ENCODE data around the gene LRRC56. TPM values are rescaled to one million over a fixed set of nuclear protein-coding genes. Genes with fewer than 3 reads are reported as not detected.
A peak's percentile ranks its signal among the peaks of the same experiment; 100 is the strongest.

LRRC56 gene
- total and polyA plus RNA-seq, 9 of the 15 experiments (the other 6 are each of a cell fraction or from before 2014, with no cell fraction given) = 0.03 to 4.5 (median 1.0) TPM; not detected in 1

DNA sequence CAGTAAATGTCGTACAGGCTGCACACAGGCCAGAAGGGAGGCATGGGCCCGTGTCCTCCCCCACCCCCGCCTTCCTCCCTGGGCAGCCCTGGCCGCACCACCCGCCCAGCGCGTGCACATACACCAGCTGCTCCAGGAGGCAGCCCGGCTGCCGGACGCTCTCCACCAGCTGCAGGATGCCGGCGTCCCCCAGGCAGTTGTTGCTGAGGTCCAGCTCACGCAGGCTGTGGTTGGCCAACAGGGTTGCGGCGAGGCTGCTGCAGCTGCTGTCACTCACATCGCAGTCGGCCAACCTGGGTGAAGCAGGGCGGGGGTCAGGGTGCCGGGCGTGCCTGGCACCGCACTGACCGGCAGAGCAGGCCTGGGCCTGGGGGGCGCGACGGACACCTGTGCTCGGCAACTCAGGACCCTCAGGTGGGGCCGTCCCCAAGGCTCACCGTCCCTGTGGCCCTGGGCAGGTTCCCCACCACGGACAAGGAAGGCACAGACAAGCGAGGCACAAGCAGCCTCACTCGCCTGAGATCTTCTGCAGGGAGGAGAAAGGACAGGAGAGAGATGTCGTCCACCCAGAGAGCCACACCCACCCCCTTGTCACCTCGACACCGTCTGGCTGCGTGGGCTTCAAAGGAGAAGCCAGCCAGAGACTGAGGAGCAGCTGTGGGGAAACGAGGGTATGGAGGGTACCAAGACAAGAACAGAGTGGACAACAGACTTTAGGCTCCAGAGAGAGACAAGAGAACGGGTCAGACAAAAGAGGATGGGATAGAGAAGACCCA, 42.4 kb upstream of the LRRC56 start:
- 84% methylated on average over 24 of the region's 37 CpGs for WGBS (ENCODE audit: insufficient coverage, low coverage, missing lambda C conversion rate)
- ATAC-seq (no peak), DNase-seq (ENCODE audit: extremely low read depth in 1 of 4, low spot score in 3 of 4) (no peak), FAIRE-seq (no peak)
- no peaks in the 10 kb centered on the region for H3K27me3 ChIP-seq (ENCODE audit: control insufficient read depth in 2 of 2, insufficient read depth in 2 of 2, low read length in 2 of 2)
- H3K4me2 ChIP-seq (ENCODE audit: insufficient read depth, low read length) = no peak overlapping the region
- peaks cover 5% of the 10 kb centered on the region; the same call in 2 of the 3 replicates for H3K79me2 ChIP-seq (ENCODE audit: control insufficient read depth, insufficient read depth, low read length)
- peaks cover 0 to 47% of the 10 kb centered on the region in 2 experiments; a peak in 2 of 5 replicates for H3K4me1 ChIP-seq (replicated peaks in 1 of 2; ENCODE audit: control insufficient read depth in 2 of 2, insufficient read depth in 2 of 2, low read length in 2 of 2)
- H3K36me3 ChIP-seq (ENCODE audit: control insufficient read depth, insufficient read depth, low read length) = peaks cover 89% of the 10 kb centered on the region
- in situ Hi-C loops (cut with MboI) = no loop called here
- BruUV-seq (replicated peaks) = no TSS peak
- H3K27ac ChIP-seq (ENCODE audit: extremely low read depth, low read depth, low read length) = no peak overlapping the region
- H3K4me3 ChIP-seq = no peak overlapping the region
- intact Hi-C loops (cut with micrococcal nuclease) = no loop called here
- ChIA-PET POLR2A (interaction anchor here (0.5 to 0.6 kb wide), 3 partner anchors 11 to 102 kb away, joined by 3 to 4 read pairs (median 3); no protein-coding TSS in a partner anchor), CTCF (ENCODE audit: low intra/inter-chr PET ratio) (no interaction called here)
- H3K9me1 ChIP-seq (ENCODE audit: control insufficient read depth, insufficient read depth, low read length) = peaks cover 3% of the 10 kb centered on the region
- H3K9ac ChIP-seq (ENCODE audit: insufficient read depth in 1 of 2, low read depth in 2 of 2, low read length in 2 of 2) = peak overlapping the region in 1 of 2 experiments; percentile 35; a peak in 1 of 4 replicates
- no peaks in the 10 kb centered on the region for H4K20me1 ChIP-seq (replicated peaks; ENCODE audit: control insufficient read depth, insufficient read depth, low read length)
- no peak overlapping the region for H2AFZ ChIP-seq (ENCODE audit: low read depth, low read length)
- peaks cover 4% of the 10 kb centered on the region for H3K9me3 ChIP-seq (replicated peaks; ENCODE audit: control insufficient read depth, insufficient read depth, low read depth, low read length)
- TF ChIP-seq HNRNPK (IDR thresholded peaks at IDR 0.05; ENCODE audit: low read depth, low read length, poor library complexity, severe bottlenecking) (no peak), RBM22 (IDR thresholded peaks at IDR 0.05; ENCODE audit: low read depth, low read length, poor library complexity, severe bottlenecking) (peak; percentile 95), ZNF407 (IDR thresholded peaks at IDR 0.05; ENCODE audit: low read depth) (no peak), SMARCC2 (IDR thresholded peaks at IDR 0.05; ENCODE audit: low read depth) (no peak), DACH1 (IDR thresholded peaks at IDR 0.05; ENCODE audit: partially characterized antibody) (no peak), ZNF146 (CRISPR knock-in tag; IDR thresholded peaks at IDR 0.05; ENCODE audit: unreplicated experiment) (no peak), RBFOX2 (IDR thresholded peaks at IDR 0.05; ENCODE audit: low read depth, low read length) (peak; percentile 61), ZNF143 (CRISPR knock-in tag; IDR thresholded peaks at IDR 0.05) (no peak), ZNF224 (CRISPR knock-in tag; IDR thresholded peaks at IDR 0.05) (no peak), RNF219 (CRISPR knock-in tag; IDR thresholded peaks at IDR 0.05) (no peak), HMGN3 (IDR thresholded peaks at IDR 0.05; ENCODE audit: borderline replicate concordance, extremely low read depth, insufficient read length, low read depth, low read length) (peak; percentile 38)
